Spleen (tissue), 7 donors: ENCODE results near the gene MVB12A.

Experiments
- CTCF ChIP-seq, 11 experiments: fragments of 200-600 bp in 7 of 11; fragments of 450-650 bp in 4 of 11; sonication (generic) in 4 of 11; IDR thresholded peaks in 8 of 11; conservative IDR thresholded peaks in 3 of 11; 1 replicate in 7 of 11; 2 replicates in 4 of 11; pipeline versions ENCODE4 v1.4.0 to v1.8.0; 2016 to 2021; ENCODE audit warnings: antibody characterized with exemption in 11 of 11, inconsistent platforms in 4 of 11, mild to moderate bottlenecking in 1 of 11
- POLR2A ChIP-seq, 3 donors: fragments of 450-650 bp; IDR thresholded peaks; one replicate each; pipeline ENCODE4 v1.5.1; 2017; ENCODE audit warnings: antibody characterized with exemption in 3 of 3, mild to moderate bottlenecking in 1 of 3
- POLR2AphosphoS5 ChIP-seq, 3 donors: sonication (generic); formaldehyde crosslinking; IDR thresholded peaks; one replicate each; pipeline ENCODE4 v1.5.1; 2017; ENCODE audit warnings: antibody characterized with exemption in 3 of 3
- donor health status: DM: no; HTN: no; CAD: no; lungs with moderate emphysema.
- donor health status: DM: no; HTN: no; CAD: no.
- donor health status: DM: no; HTN: no; CAD: no.

GRCh38 chr19:17436094-17436873 lies 16.4 kb downstream of the MVB12A start:
- no peak for TF ChIP-seq CTCF (IDR thresholded peaks at IDR 0.05 in 8 of 11, conservative IDR thresholded peaks at IDR 0.05 in 3 of 11)
- peak in 1 of 3 donors; percentile 13 for TF ChIP-seq POLR2AphosphoS5 (IDR thresholded peaks at IDR 0.05)
- TF ChIP-seq POLR2A (IDR thresholded peaks at IDR 0.05) = no peak
